Measurements from ENCODE around the gene PARD6G. TPM values are rescaled to one million over a fixed set of nuclear protein-coding genes. Genes with fewer than 3 reads are reported as not detected.
A peak's percentile ranks its signal among the peaks of the same experiment; 100 is the strongest.

The PARD6G gene
- total RNA-seq, 1 donor from 2014 or later = 9.4 TPM

DNA sequence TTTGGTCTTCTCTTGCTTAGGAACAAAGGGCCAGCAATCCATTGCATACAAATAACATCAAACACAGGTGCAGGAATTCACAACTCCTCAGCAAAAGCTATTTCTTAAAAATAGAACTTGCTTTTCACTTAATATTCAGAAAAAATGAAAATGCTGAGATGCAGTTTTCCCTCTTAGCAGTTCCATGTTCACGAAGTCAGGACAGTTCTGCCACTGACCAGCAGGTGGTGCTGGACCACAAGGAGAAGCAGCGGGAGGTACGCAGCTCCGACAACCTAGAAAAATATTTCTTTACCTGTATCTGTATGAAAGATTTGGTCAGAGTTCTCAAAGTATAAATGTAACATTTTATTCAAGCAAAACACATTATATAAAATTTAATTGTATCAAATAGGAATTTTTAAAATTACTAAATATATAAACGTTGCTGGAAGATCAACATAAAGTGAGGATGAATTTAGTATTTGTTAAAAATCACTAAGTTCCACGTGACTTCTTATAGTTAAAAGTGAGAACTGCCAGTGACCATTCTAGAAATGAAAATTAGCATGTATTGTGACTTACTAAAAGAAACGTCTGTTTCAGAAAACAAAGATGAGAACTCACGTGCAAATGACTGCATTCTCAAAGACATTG, 89.5 kb downstream of the PARD6G start:
- Histone ChIP-seq H3K36me3 (ENCODE audit: control insufficient read depth, insufficient read depth, low read length) (no peaks in the 10 kb centered on the region), H3K27me3 (ENCODE audit: control insufficient read depth, insufficient read depth, low read length) (peaks cover 4% of the 10 kb centered on the region), H3K4me3 (ENCODE audit: low read depth, low read length) (no peak overlapping the region)
- DNase-seq (ENCODE audit: low read depth) = peak; percentile 18
- TF ChIP-seq, protein P1, sequence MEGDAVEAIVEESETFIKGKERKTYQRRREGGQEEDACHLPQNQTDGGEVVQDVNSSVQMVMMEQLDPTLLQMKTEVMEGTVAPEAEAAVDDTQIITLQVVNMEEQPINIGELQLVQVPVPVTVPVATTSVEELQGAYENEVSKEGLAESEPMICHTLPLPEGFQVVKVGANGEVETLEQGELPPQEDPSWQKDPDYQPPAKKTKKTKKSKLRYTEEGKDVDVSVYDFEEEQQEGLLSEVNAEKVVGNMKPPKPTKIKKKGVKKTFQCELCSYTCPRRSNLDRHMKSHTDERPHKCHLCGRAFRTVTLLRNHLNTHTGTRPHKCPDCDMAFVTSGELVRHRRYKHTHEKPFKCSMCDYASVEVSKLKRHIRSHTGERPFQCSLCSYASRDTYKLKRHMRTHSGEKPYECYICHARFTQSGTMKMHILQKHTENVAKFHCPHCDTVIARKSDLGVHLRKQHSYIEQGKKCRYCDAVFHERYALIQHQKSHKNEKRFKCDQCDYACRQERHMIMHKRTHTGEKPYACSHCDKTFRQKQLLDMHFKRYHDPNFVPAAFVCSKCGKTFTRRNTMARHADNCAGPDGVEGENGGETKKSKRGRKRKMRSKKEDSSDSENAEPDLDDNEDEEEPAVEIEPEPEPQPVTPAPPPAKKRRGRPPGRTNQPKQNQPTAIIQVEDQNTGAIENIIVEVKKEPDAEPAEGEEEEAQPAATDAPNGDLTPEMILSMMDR (IDR thresholded peaks at IDR 0.05; ENCODE audit: insufficient read depth, low read length, poor library complexity, severe bottlenecking) = peak; percentile 95

DNA sequence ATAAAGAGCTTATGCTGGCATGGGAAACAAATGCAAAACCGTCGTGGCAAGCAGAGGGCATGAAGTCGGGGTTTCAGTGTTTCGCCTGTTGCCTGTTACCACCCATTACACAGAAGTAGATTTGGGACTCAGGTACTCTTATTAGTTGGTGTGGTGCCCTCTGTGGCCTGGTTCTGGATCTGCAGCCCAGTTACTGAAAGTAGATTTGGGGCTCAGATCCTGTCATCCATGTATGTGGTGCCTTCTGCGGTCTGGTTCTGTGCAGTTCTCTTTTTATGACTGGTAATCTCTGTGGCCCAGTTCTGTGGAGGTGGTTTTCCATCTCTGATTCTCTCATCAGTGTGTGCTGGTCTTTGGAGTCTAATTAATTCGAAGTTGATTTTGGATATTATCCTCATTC, 93.0 kb downstream of the PARD6G start:
- Histone ChIP-seq H3K4me3 (ENCODE audit: low read depth, low read length) (no peak overlapping the region), H3K36me3 (ENCODE audit: control insufficient read depth, insufficient read depth, low read length) (peaks cover 2% of the 10 kb centered on the region), H3K27me3 (ENCODE audit: control insufficient read depth, insufficient read depth, low read length) (no peaks in the 10 kb centered on the region)
- TF ChIP-seq, protein P1 (IDR thresholded peaks at IDR 0.05; ENCODE audit: insufficient read depth, low read length, poor library complexity, severe bottlenecking) = peak; percentile 32
- no peak for DNase-seq (ENCODE audit: low read depth)

DNA sequence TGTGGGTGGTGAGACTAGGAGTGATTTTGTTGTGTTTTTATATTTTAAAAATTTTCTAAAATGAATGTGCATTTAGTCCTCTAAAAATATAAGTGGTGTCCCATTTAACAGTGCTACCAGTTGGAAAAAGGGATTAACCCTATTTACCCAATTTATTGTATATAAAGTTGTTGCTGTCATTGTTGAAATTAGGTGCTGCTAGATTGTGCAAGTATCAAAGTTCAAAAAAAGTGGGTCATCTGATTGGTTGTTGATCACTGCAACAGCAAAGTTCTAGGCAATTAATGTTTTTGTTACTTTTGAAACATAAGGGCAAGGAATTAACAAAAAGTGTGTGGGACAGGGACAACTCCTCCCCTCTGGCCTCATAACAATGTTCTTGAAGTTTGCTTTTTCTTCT, 97.6 kb downstream of the PARD6G start:
- Histone ChIP-seq H3K4me3 (ENCODE audit: low read depth, low read length) (no peak overlapping the region), H3K27me3 (ENCODE audit: control insufficient read depth, insufficient read depth, low read length) (no peaks in the 10 kb centered on the region), H3K36me3 (ENCODE audit: control insufficient read depth, insufficient read depth, low read length) (peaks cover 2% of the 10 kb centered on the region)
- no peak for DNase-seq (ENCODE audit: low read depth)
- TF ChIP-seq, protein P1 (IDR thresholded peaks at IDR 0.05; ENCODE audit: insufficient read depth, low read length, poor library complexity, severe bottlenecking) = no peak

DNA sequence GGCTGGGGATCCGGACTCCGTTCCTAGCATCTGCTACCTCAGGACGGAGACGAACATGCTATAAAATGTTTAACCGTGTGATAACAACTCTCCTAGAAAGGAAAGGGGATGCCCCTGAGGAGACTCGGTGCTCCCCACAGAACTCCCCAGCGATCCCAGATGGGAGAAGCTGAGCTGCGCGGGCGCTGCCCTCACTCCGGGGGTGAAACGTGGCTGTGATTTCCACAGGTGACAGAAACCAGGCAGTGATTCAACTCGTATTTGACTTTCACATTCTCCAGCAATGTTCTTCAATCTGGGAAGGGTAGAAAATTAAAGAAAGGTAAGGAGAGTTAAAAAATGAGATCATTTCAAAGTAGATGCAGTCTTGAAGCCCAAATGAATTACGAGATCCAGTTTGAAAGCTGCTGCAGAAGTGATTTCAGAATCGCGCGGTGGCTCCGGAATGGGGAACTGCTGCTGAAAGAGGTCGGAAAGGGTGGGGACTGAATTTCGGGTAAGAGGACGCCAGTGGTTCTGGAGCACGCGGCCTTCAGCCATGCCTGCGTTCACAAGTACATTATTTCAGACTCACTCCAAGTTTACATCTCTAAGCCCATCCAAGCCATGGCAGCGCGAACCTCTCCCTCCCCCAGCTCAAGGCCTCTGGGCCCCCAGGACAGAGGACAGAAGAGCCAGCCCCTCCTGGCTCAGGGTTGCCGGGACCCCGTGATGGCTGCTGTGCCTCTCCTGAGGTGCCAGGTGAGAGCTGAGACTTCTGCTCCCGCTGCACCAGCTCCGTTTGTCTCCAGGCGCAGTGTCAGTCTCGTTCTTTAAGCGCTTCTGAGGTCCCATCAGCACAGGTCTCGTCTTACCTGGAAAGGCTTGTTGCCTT, 98.8 kb downstream of the PARD6G start:
- peak overlapping the region; percentile 49 for H3K4me3 ChIP-seq (ENCODE audit: low read depth, low read length)
- H3K36me3 ChIP-seq (ENCODE audit: control insufficient read depth, insufficient read depth, low read length) = peaks cover 2% of the 10 kb centered on the region
- TF ChIP-seq, protein P1 (IDR thresholded peaks at IDR 0.05; ENCODE audit: insufficient read depth, low read length, poor library complexity, severe bottlenecking) = no peak
- DNase-seq (ENCODE audit: low read depth) = no peak
- no peaks in the 10 kb centered on the region for H3K27me3 ChIP-seq (ENCODE audit: control insufficient read depth, insufficient read depth, low read length)

DNA sequence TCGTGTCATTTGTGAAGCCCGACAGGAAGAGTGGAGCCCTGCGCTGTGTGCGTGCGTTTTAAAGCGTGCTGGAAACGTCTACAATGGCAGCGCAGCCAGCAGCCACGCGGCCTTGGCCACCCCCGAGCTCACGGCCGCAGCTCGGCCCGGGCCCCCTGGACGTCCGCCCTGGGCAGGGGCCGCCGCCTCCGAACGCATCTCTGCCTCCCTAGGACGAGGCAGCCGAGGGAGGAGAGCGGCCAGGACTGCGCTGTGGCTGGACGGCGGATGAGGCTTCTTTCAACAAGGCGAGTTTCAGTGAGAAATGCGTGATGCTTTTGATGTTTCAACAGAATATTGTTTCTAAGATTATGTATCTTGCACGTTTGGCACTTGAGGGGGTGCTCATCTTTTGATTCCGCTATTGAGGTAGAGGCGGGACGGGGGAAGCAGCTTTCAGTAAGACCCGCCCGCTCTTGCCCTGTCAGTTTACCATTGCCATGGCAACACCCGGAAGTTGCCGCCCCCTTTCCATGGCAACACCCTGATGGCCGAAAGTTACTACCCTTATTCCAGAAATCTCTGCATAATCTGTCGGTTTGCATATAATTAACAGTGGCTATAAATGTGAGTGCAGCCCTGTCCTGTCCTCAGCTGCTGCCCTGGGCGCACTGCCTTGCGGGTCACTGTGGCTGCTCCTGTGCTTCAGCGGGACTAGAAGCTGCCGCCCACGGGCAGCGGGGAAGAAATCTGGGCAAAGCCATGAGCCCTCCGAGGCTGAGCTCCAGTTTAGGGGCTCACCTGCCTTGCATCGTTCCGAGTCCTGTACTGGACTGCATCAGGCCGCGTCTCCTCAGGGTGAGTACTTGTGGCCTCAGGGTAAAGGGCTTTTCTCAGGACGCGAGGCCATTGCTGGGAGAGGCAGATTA, 99.6 kb downstream of the PARD6G start:
- peaks cover 2% of the 10 kb centered on the region for H3K36me3 ChIP-seq (ENCODE audit: control insufficient read depth, insufficient read depth, low read length)

More for the DNA sequence above, 99.6 kb downstream of the PARD6G start:
- DNase-seq (ENCODE audit: low read depth) = peak; percentile 55
- Histone ChIP-seq H3K4me3 (ENCODE audit: low read depth, low read length) (peak overlapping the region; percentile 49), H3K27me3 (ENCODE audit: control insufficient read depth, insufficient read depth, low read length) (no peaks in the 10 kb centered on the region)
- TF ChIP-seq, protein P1 (IDR thresholded peaks at IDR 0.05; ENCODE audit: insufficient read depth, low read length, poor library complexity, severe bottlenecking) = no peak

Measured in kidney epithelial cell (primary cell).